Central memory CD4-positive, alpha-beta T cell (primary cell): ENCODE results near the gene UPK1B.
"Not testable (repeated sequence)": the region's sequence is repeated elsewhere in the genome, so short reads cannot be mapped to it uniquely, and the experiment has no call there.

Experiments
- DNase-seq: peaks from one replicate; pipeline ENCODE4 v3.0.0; 2022

The UPK1B gene

GRCh38 chr3:119227070-119227850, 53.9 kb downstream of the UPK1B start:
- no peak for DNase-seq

GRCh38 chr3:119228373-119229145, 55.2 kb downstream of the UPK1B start:
- no peak for DNase-seq

GRCh38 chr3:119229190-119229589, 55.8 kb downstream of the UPK1B start:
- DNase-seq = no peak

GRCh38 chr3:119230071-119230470, 56.7 kb downstream of the UPK1B start:
- DNase-seq = no peak

- no peak for DNase-seq
Measured at GRCh38 chr3:119230745-119231144, 57.3 kb downstream of the UPK1B start.

GRCh38 chr3:119234610-119235009, 61.2 kb downstream of the UPK1B start:
- DNase-seq = no peak

- no peak for DNase-seq
Measured at GRCh38 chr3:119235151-119235550, 61.8 kb downstream of the UPK1B start.

- no peak for DNase-seq
Measured at GRCh38 chr3:119236756-119237155, 63.4 kb downstream of the UPK1B start.

- no peak for DNase-seq
Measured at GRCh38 chr3:119237299-119237698, 63.9 kb downstream of the UPK1B start.

GRCh38 chr3:119238363-119238762, 65.0 kb downstream of the UPK1B start:
- DNase-seq = no peak

- DNase-seq = no peak
Measured at GRCh38 chr3:119239206-119239820, 65.9 kb downstream of the UPK1B start.

GRCh38 chr3:119240101-119240590, 66.7 kb downstream of the UPK1B start:
- no peak for DNase-seq

- peak; percentile 58 for DNase-seq
Measured at GRCh38 chr3:119240591-119241434, 67.4 kb downstream of the UPK1B start, which contains the start of gene B4GALT4. TSS of gene B4GALT4 (minus strand) at chr3:119240878. CDS start at chr3:119230099, 10,779 bp downstream.

GRCh38 chr3:119242387-119243057, 69.1 kb downstream of the UPK1B start:
- not testable (repeated sequence) for DNase-seq

GRCh38 chr3:119243058-119243529, 69.7 kb downstream of the UPK1B start:
- DNase-seq = not testable (repeated sequence)

GRCh38 chr3:119243712-119244111, 70.3 kb downstream of the UPK1B start:
- no peak for DNase-seq

GRCh38 chr3:119245778-119246177, 72.4 kb downstream of the UPK1B start:
- DNase-seq = no peak
